GM11168 (cell line): ENCODE results near the gene ANAPC2.

Source experiments
- in situ Hi-C: fragments of 300-500 bp; cut with MboI; formaldehyde crosslinking; loops from one replicate; pipeline ENCODE4 v1.12.0; 2022; ENCODE audit warnings: low sequenced_read_pairs; ENCODE audit not compliant: unreplicated experiment

Gene ANAPC2

GRCh38 chr9:137180491-137180890 is 7.9 kb downstream of the ANAPC2 start:
- in situ Hi-C loops, result no loop called here

- in situ Hi-C loops, result no loop called here
Observed at GRCh38 chr9:137179761-137180160, 8.6 kb downstream of the ANAPC2 start.

GRCh38 chr9:137178939-137179630 is 9.3 kb downstream of the ANAPC2 start:
- in situ Hi-C loops, result no loop called here

- in situ Hi-C loops, result no loop called here
Observed at GRCh38 chr9:137178201-137178938, 10.0 kb downstream of the ANAPC2 start.

GRCh38 chr9:137176302-137177182 is 11.8 kb downstream of the ANAPC2 start:
- in situ Hi-C loops, result no loop called here

GRCh38 chr9:137175345-137175961 is 12.9 kb downstream of the ANAPC2 start:
- in situ Hi-C loops, result no loop called here

GRCh38 chr9:137174722-137175293 is 13.6 kb downstream of the ANAPC2 start:
- in situ Hi-C loops, result no loop called here

GRCh38 chr9:137173796-137174664 is 14.3 kb downstream of the ANAPC2 start:
- in situ Hi-C loops, result no loop called here

- in situ Hi-C loops, result no loop called here
Observed at GRCh38 chr9:137172901-137173795, 15.2 kb downstream of the ANAPC2 start.

GRCh38 chr9:137171149-137171900 is 17.0 kb downstream of the ANAPC2 start:
- in situ Hi-C loops, result no loop called here

- in situ Hi-C loops, result no loop called here
Observed at GRCh38 chr9:137170486-137171148, 17.7 kb downstream of the ANAPC2 start.

- in situ Hi-C loops, result no loop called here
Observed at GRCh38 chr9:137169896-137170358, 18.4 kb downstream of the ANAPC2 start, which contains the start of gene LRRC26. TSS of gene LRRC26 (minus strand) at chr9:137170051. CDS start at chr9:137169943, 108 bp downstream.

GRCh38 chr9:137168904-137169856 is 19.2 kb downstream of the ANAPC2 start:
- in situ Hi-C loops, result no loop called here

- in situ Hi-C loops, result no loop called here
Observed at GRCh38 chr9:137168573-137168903, 19.8 kb downstream of the ANAPC2 start.

- in situ Hi-C loops, result no loop called here
Observed at GRCh38 chr9:137167747-137168572, 20.4 kb downstream of the ANAPC2 start.
